ENCODE results near the gene RAD51B. TPM values are rescaled to one million over a fixed set of nuclear protein-coding genes. Genes with fewer than 3 reads are reported as not detected.

The RAD51B gene
- total RNA-seq, 1 experiment from 2014 or later = 10.8 TPM

GRCh38 chr14:68671909-68672308 lies 852.3 kb downstream of the RAD51B start:
- Histone ChIP-seq H3K4me2 (ENCODE audit: low read length) (no peak overlapping the region), H3K27ac (ENCODE audit: low read length) (no peak overlapping the region), H3F3A (ENCODE audit: low read length, unreplicated experiment) (no peaks in the 10 kb centered on the region), H3K4me3 (ENCODE audit: low read length) (no peak overlapping the region), H3K27me3 (ENCODE audit: low read length) (no peaks in the 10 kb centered on the region), H3K9me2 (replicated peaks; ENCODE audit: low read length) (no peaks in the 10 kb centered on the region), H3K4me1 (ENCODE audit: insufficient read depth, low read length) (peaks cover 24% of the 10 kb centered on the region), H3K9me3 (ENCODE audit: low read length) (no peaks in the 10 kb centered on the region), H2AFZ (ENCODE audit: low read length) (no peak overlapping the region), H3K9ac (ENCODE audit: low read length) (no peak overlapping the region), H4K20me1 (ENCODE audit: low read length) (no peaks in the 10 kb centered on the region), H3K79me2 (ENCODE audit: low read length) (no peaks in the 10 kb centered on the region), H3K36me3 (ENCODE audit: low read depth, low read length) (no peaks in the 10 kb centered on the region)
- CTCF ChIA-PET = interaction anchor here (0.6 kb wide), 1 partner anchor 119 kb away, joined by 4 read pairs; no protein-coding TSS in a partner anchor
- no peak for ATAC-seq
- POLR2A ChIA-PET (ENCODE audit: unreplicated experiment) = no interaction called here
- TF ChIP-seq EZH2 (IDR thresholded peaks at IDR 0.05; ENCODE audit: low read length, unreplicated experiment) = no peak
- TF ChIP-seq CTCF (conservative IDR thresholded peaks at IDR 0.05; ENCODE audit: low read depth, low read length) = no peak
- TF ChIP-seq EZH2phosphoT487 (IDR thresholded peaks at IDR 0.05; ENCODE audit: borderline replicate concordance, low read length) = no peak
- DNase-seq = no peak
- no TSS peak for BruUV-seq (replicated peaks)
- intact Hi-C loops (cut with micrococcal nuclease) = no loop called here

GRCh38 chr14:68672609-68673285 lies 853.2 kb downstream of the RAD51B start:
- Histone ChIP-seq H2AFZ (ENCODE audit: low read length) (no peak overlapping the region), H3K27ac (ENCODE audit: low read length) (no peak overlapping the region), H3K79me2 (ENCODE audit: low read length) (no peaks in the 10 kb centered on the region), H4K20me1 (ENCODE audit: low read length) (no peaks in the 10 kb centered on the region), H3K27me3 (ENCODE audit: low read length) (no peaks in the 10 kb centered on the region), H3K4me1 (ENCODE audit: insufficient read depth, low read length) (peaks cover 24% of the 10 kb centered on the region), H3K4me2 (ENCODE audit: low read length) (no peak overlapping the region), H3K4me3 (ENCODE audit: low read length) (no peak overlapping the region), H3K9me2 (replicated peaks; ENCODE audit: low read length) (no peaks in the 10 kb centered on the region), H3K9me3 (ENCODE audit: low read length) (no peaks in the 10 kb centered on the region), H3F3A (ENCODE audit: low read length, unreplicated experiment) (no peaks in the 10 kb centered on the region), H3K9ac (ENCODE audit: low read length) (no peak overlapping the region), H3K36me3 (ENCODE audit: low read depth, low read length) (no peaks in the 10 kb centered on the region)
- intact Hi-C loops (cut with micrococcal nuclease) = no loop called here
- DNase-seq (no peak), ATAC-seq (no peak)
- TF ChIP-seq EZH2 (IDR thresholded peaks at IDR 0.05; ENCODE audit: low read length, unreplicated experiment) (no peak), EZH2phosphoT487 (IDR thresholded peaks at IDR 0.05; ENCODE audit: borderline replicate concordance, low read length) (no peak), CTCF (conservative IDR thresholded peaks at IDR 0.05; ENCODE audit: low read depth, low read length) (no peak)
- ChIA-PET POLR2A (ENCODE audit: unreplicated experiment) (no interaction called here), CTCF (interaction anchor here (0.6 to 0.7 kb wide), 2 partner anchors 119 to 769 kb away, joined by 3 to 4 read pairs; no protein-coding TSS in a partner anchor)
- no TSS peak for BruUV-seq (replicated peaks)

- intact Hi-C loops (cut with micrococcal nuclease) = no loop called here
- no peak for ATAC-seq
- H4K20me1 ChIP-seq (ENCODE audit: low read length) = no peaks in the 10 kb centered on the region
- H3K9me3 ChIP-seq (ENCODE audit: low read length) = no peaks in the 10 kb centered on the region
- no TSS peak for BruUV-seq (replicated peaks)
- no peak for DNase-seq
- ChIA-PET POLR2A (ENCODE audit: unreplicated experiment) (no interaction called here), CTCF (interaction anchor here (0.7 kb wide), 1 partner anchor 770 kb away, joined by 3 read pairs; no protein-coding TSS in a partner anchor)
- H3K4me2 ChIP-seq (ENCODE audit: low read length) = no peak overlapping the region
- no peak for TF ChIP-seq EZH2phosphoT487 (IDR thresholded peaks at IDR 0.05; ENCODE audit: borderline replicate concordance, low read length)
- TF ChIP-seq CTCF (conservative IDR thresholded peaks at IDR 0.05; ENCODE audit: low read depth, low read length) = no peak
- TF ChIP-seq EZH2 (IDR thresholded peaks at IDR 0.05; ENCODE audit: low read length, unreplicated experiment) = no peak
- H3K4me3 ChIP-seq (ENCODE audit: low read length) = no peak overlapping the region
- H3K27ac ChIP-seq (ENCODE audit: low read length) = no peak overlapping the region
- H3K27me3 ChIP-seq (ENCODE audit: low read length) = no peaks in the 10 kb centered on the region
- H3K9me2 ChIP-seq (replicated peaks; ENCODE audit: low read length) = no peaks in the 10 kb centered on the region
- H3K4me1 ChIP-seq (ENCODE audit: insufficient read depth, low read length) = peaks cover 24% of the 10 kb centered on the region
- no peak overlapping the region for H2AFZ ChIP-seq (ENCODE audit: low read length)
- no peaks in the 10 kb centered on the region for H3K36me3 ChIP-seq (ENCODE audit: low read depth, low read length)
- no peaks in the 10 kb centered on the region for H3F3A ChIP-seq (ENCODE audit: low read length, unreplicated experiment)
- H3K9ac ChIP-seq (ENCODE audit: low read length) = no peak overlapping the region
- H3K79me2 ChIP-seq (ENCODE audit: low read length) = no peaks in the 10 kb centered on the region
Observed at GRCh38 chr14:68673464-68673863, 853.9 kb downstream of the RAD51B start.

Data from PC-3 (cell line).